Endodermal cell (in vitro differentiated cells): ENCODE results near the gene LCE3B. TPM values are rescaled to one million over a fixed set of nuclear protein-coding genes. Genes with fewer than 3 reads are reported as not detected.

Experiments
- DNase-seq: peaks from one replicate; pipeline ENCODE4 v3.0.0-alpha.2; 2017
- H3K27ac ChIP-seq: 2 replicates; pipeline ENCODE4 v1.5.1; 2013; ENCODE audit warnings: mild to moderate bottlenecking, low read depth, low read length, moderate library complexity
- H3K27me3 ChIP-seq: 2 replicates; pipeline ENCODE4 v1.6.1; 2013; ENCODE audit warnings: mild to moderate bottlenecking, low read length, moderate library complexity; ENCODE audit not compliant: insufficient read depth, control insufficient read depth, poor library complexity, severe bottlenecking
- H3K36me3 ChIP-seq: 2 replicates; pipeline ENCODE4 v1.7.0; 2013; ENCODE audit warnings: mild to moderate bottlenecking, low read length, moderate library complexity; ENCODE audit not compliant: control insufficient read depth, insufficient read depth
- H3K4me1 ChIP-seq: one replicate; pipeline ENCODE4 v1.7.0; 2013; ENCODE audit warnings: low read length; ENCODE audit not compliant: control insufficient read depth, insufficient read depth
- H3K4me3 ChIP-seq: 2 replicates; pipeline ENCODE4 v1.5.1; 2013; ENCODE audit warnings: mild to moderate bottlenecking, low read length, moderate library complexity
- H3K9ac ChIP-seq: 2 replicates; pipeline ENCODE4 v1.6.1; 2013; ENCODE audit warnings: mild to moderate bottlenecking, low read length, moderate library complexity; ENCODE audit not compliant: poor library complexity, severe bottlenecking; ENCODE audit errors: extremely low read depth
- H3K9me3 ChIP-seq: 2 replicates; pipeline ENCODE4 v1.6.1; 2013; ENCODE audit warnings: mild to moderate bottlenecking, low read length, moderate library complexity; ENCODE audit not compliant: control insufficient read depth
- H3K27ac Mint-ChIP-seq: 2 replicates; pipeline ENCODE4 v1.8.0; 2020; ENCODE audit warnings: mixed read lengths
- H3K27me3 Mint-ChIP-seq: 2 replicates; pipeline ENCODE4 v1.8.0; 2021; ENCODE audit warnings: mild to moderate bottlenecking, mixed read lengths; ENCODE audit not compliant: insufficient read depth
- H3K36me3 Mint-ChIP-seq: 2 replicates; pipeline ENCODE4 v1.8.0; 2020; ENCODE audit warnings: low read depth, mixed read lengths
- H3K4me1 Mint-ChIP-seq: 2 replicates; pipeline ENCODE4 v1.8.0; 2020; ENCODE audit warnings: mixed read lengths
- H3K4me3 Mint-ChIP-seq: 2 replicates; pipeline ENCODE4 v1.8.0; 2020; ENCODE audit warnings: mild to moderate bottlenecking, moderate library complexity, mixed read lengths
- H3K9me3 Mint-ChIP-seq: 2 replicates; pipeline ENCODE4 v1.8.0; 2020; ENCODE audit warnings: mild to moderate bottlenecking, mixed read lengths
- CTCF ChIP-seq: fragments of 200-600 bp; sonication (generic); conservative IDR thresholded peaks from 2 replicates; pipeline ENCODE4 v1.5.0; 2021; ENCODE audit warnings: antibody characterized with exemption, mild to moderate bottlenecking
- WGBS, 2 experiments: methylation state at CpG; one replicate each; pipeline versions ENCODE4 v1.1.5 to v1.1.7; 2013; ENCODE audit warnings: missing lambda C conversion rate in 2 of 2, mixed read lengths in 1 of 2; ENCODE audit not compliant: insufficient coverage in 1 of 2, insufficient read length in 1 of 2; 5-methylcytosine and 5-hydroxymethylcytosine counted together
- total RNA-seq, 2 donors: library from RNA; stranded (reverse); fragmentation: NEBNext Ultra II Directional in 1 of 2; extraction: Animal tissue kit (Norgen Biotek cat#: 25700) in 1 of 2; gene quantifications; 2 replicates in 1 of 2; 3 replicates in 1 of 2; pipeline ENCODE4 v1.2.1, GENCODE V29; 2021

The LCE3B gene
- total RNA-seq, 2 donors from 2014 or later = not detected

GRCh38 chr1:152623203-152623844 is 9.7 kb downstream of the LCE3B start:
- no peaks in the 10 kb centered on the region for H3K36me3 Mint-ChIP-seq
- DNase-seq = no peak
- no peaks in the 10 kb centered on the region for H3K4me1 Mint-ChIP-seq
- H3K27me3 Mint-ChIP-seq = no peaks in the 10 kb centered on the region
- H3K27ac Mint-ChIP-seq = no peak overlapping the region
- H3K36me3 ChIP-seq = no peaks in the 10 kb centered on the region
- H3K9ac ChIP-seq = no peak overlapping the region
- no peaks in the 10 kb centered on the region for H3K27me3 ChIP-seq
- H3K9me3 ChIP-seq = peaks cover 74% of the 10 kb centered on the region
- H3K4me3 ChIP-seq = no peak overlapping the region
- TF ChIP-seq CTCF = no peak
- peaks cover 93% of the 10 kb centered on the region for H3K9me3 Mint-ChIP-seq
- no peak overlapping the region for H3K27ac ChIP-seq
- no peaks in the 10 kb centered on the region for H3K4me1 ChIP-seq
- WGBS, 2 experiments = 83 to 93% methylated on average over 8 to 29 of the region's 29 CpGs
- H3K4me3 Mint-ChIP-seq = no peak overlapping the region

GRCh38 chr1:152626744-152627143 is 13.1 kb downstream of the LCE3B start:
- no peak for DNase-seq
- Mint-ChIP-seq H3K27me3 (no peaks in the 10 kb centered on the region), H3K27ac (no peak overlapping the region), H3K9me3 (peaks cover 90% of the 10 kb centered on the region), H3K36me3 (no peaks in the 10 kb centered on the region), H3K4me3 (no peak overlapping the region), H3K4me1 (no peaks in the 10 kb centered on the region)
- no peak for TF ChIP-seq CTCF
- Histone ChIP-seq H3K27me3 (no peaks in the 10 kb centered on the region), H3K36me3 (no peaks in the 10 kb centered on the region), H3K4me3 (no peak overlapping the region), H3K27ac (no peak overlapping the region), H3K9ac (no peak overlapping the region), H3K9me3 (peaks cover 69% of the 10 kb centered on the region), H3K4me1 (no peaks in the 10 kb centered on the region)
- WGBS, 2 experiments = 57% methylated on average over 1 of the region's 1 CpG; no CpG with 5 or more reads in 1 of the 2 experiments

- Mint-ChIP-seq H3K9me3 (peaks cover 96% of the 10 kb centered on the region), H3K4me3 (no peak overlapping the region), H3K36me3 (no peaks in the 10 kb centered on the region), H3K4me1 (no peaks in the 10 kb centered on the region), H3K27me3 (no peaks in the 10 kb centered on the region), H3K27ac (no peak overlapping the region)
- Histone ChIP-seq H3K4me1 (no peaks in the 10 kb centered on the region), H3K9me3 (peaks cover 74% of the 10 kb centered on the region), H3K27me3 (no peaks in the 10 kb centered on the region), H3K27ac (no peak overlapping the region), H3K4me3 (no peak overlapping the region), H3K36me3 (no peaks in the 10 kb centered on the region), H3K9ac (no peak overlapping the region)
- no peak for DNase-seq
- WGBS, 2 experiments = 68 to 88% methylated on average over 2 to 3 of the region's 3 CpGs
- no peak for TF ChIP-seq CTCF
Observed at GRCh38 chr1:152630596-152630995, 17.0 kb downstream of the LCE3B start.
